IPS DF 4.7 (cell line): Measurements from ENCODE around the gene JARID2.

Experiments
- DNase-seq: peaks from one replicate; pipeline ENCODE4 v3.0.0-alpha.2; 2013; ENCODE audit warnings: low spot score; ENCODE audit errors: extremely low read depth

Gene JARID2

GRCh38 chr6:15561447-15562199 lies 315.8 kb downstream of the JARID2 start:
- no peak for DNase-seq

- DNase-seq = no peak
These were observed 317.1 kb downstream of the JARID2 start for GRCh38 chr6:15562977-15563376.

- no peak for DNase-seq
These were observed 323.4 kb downstream of the JARID2 start for GRCh38 chr6:15569035-15569995.

GRCh38 chr6:15570171-15570570 lies 324.3 kb downstream of the JARID2 start:
- DNase-seq = no peak
